Measurements from ENCODE around the gene WDFY2.

DNA sequence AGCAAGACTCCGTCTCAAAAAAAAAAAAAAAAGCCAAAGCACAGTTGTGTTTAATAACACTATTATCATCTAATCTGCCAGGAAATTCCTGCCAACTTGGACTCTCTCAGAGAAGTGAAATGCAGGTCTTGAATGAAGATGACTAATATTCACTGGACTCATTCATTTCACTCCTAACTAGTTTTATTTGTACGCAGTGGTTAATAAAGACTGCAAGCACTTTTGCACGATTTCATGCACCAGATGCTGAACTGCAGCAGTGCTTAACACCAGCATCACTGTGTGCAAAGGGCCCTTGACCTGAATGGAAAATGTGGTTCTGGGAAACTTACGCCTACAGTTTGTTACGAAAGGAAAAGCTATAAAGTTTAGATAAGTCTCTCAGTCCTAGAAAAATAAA lies 156.4 kb downstream of the WDFY2 start:
- TF ChIP-seq, protein P1, sequence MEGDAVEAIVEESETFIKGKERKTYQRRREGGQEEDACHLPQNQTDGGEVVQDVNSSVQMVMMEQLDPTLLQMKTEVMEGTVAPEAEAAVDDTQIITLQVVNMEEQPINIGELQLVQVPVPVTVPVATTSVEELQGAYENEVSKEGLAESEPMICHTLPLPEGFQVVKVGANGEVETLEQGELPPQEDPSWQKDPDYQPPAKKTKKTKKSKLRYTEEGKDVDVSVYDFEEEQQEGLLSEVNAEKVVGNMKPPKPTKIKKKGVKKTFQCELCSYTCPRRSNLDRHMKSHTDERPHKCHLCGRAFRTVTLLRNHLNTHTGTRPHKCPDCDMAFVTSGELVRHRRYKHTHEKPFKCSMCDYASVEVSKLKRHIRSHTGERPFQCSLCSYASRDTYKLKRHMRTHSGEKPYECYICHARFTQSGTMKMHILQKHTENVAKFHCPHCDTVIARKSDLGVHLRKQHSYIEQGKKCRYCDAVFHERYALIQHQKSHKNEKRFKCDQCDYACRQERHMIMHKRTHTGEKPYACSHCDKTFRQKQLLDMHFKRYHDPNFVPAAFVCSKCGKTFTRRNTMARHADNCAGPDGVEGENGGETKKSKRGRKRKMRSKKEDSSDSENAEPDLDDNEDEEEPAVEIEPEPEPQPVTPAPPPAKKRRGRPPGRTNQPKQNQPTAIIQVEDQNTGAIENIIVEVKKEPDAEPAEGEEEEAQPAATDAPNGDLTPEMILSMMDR (IDR thresholded peaks at IDR 0.05): no peak
- no peak for TF ChIP-seq POLR2AphosphoS5 (IDR thresholded peaks at IDR 0.05)
- no peak for TF ChIP-seq POLR2A (IDR thresholded peaks at IDR 0.05)
